SH-SY5Y (cell line): ENCODE measurements around the gene PLCL1.

ENCODE experiments used
- GATA2 ChIP-seq: IDR thresholded peaks from 2 replicates; pipeline ENCODE4 v1.6.1; 2011; ENCODE audit warnings: mild to moderate bottlenecking, low read depth, low read length
- GATA3 ChIP-seq: IDR thresholded peaks from 2 replicates; pipeline ENCODE4 v1.6.1; 2011; ENCODE audit warnings: low read depth, mild to moderate bottlenecking, low read length, moderate library complexity

PLCL1 gene

GRCh38 chr2:197978971-197979370 lies 174.6 kb downstream of the PLCL1 start:
- TF ChIP-seq GATA2 = no peak
- no peak for TF ChIP-seq GATA3

- TF ChIP-seq GATA3 = no peak
- TF ChIP-seq GATA2 = no peak
Observed at GRCh38 chr2:197982565-197982964, 178.2 kb downstream of the PLCL1 start.

GRCh38 chr2:197985029-197985638 lies 180.7 kb downstream of the PLCL1 start:
- TF ChIP-seq GATA3 = no peak
- no peak for TF ChIP-seq GATA2

- TF ChIP-seq GATA2 = no peak
- peak; percentile 60; the same call in 1 of the 2 replicates for TF ChIP-seq GATA3
Observed at GRCh38 chr2:197986977-197987376, 182.6 kb downstream of the PLCL1 start.

- no peak for TF ChIP-seq GATA3
- TF ChIP-seq GATA2 = no peak
Observed at GRCh38 chr2:197990356-197990755, 186.0 kb downstream of the PLCL1 start.

GRCh38 chr2:197992482-197993133 lies 188.2 kb downstream of the PLCL1 start:
- TF ChIP-seq GATA3 (no peak), GATA2 (no peak)

- TF ChIP-seq GATA2 (no peak), GATA3 (no peak)
Observed at GRCh38 chr2:197993363-197993762, 189.0 kb downstream of the PLCL1 start.

GRCh38 chr2:197993830-197994229 lies 189.4 kb downstream of the PLCL1 start:
- no peak for TF ChIP-seq GATA2
- TF ChIP-seq GATA3 = no peak

GRCh38 chr2:197994751-197995150 lies 190.4 kb downstream of the PLCL1 start:
- no peak for TF ChIP-seq GATA2
- no peak for TF ChIP-seq GATA3

- TF ChIP-seq GATA3 (no peak), GATA2 (no peak)
Observed at GRCh38 chr2:197996583-197996982, 192.2 kb downstream of the PLCL1 start.

GRCh38 chr2:197997083-197997541 lies 192.7 kb downstream of the PLCL1 start:
- no peak for TF ChIP-seq GATA3
- TF ChIP-seq GATA2 = no peak

- TF ChIP-seq GATA3 (no peak), GATA2 (no peak)
Observed at GRCh38 chr2:197998702-197999101, 194.3 kb downstream of the PLCL1 start.

GRCh38 chr2:198000417-198000816 lies 196.0 kb downstream of the PLCL1 start:
- TF ChIP-seq GATA3 (no peak), GATA2 (no peak)

GRCh38 chr2:198004173-198004572 lies 199.8 kb downstream of the PLCL1 start:
- no peak for TF ChIP-seq GATA2
- no peak for TF ChIP-seq GATA3
